ENCODE measurements around the gene PTPN9.
A peak's percentile ranks its signal among the peaks of the same experiment; 100 is the strongest.
"Not testable (repeated sequence)": the region's sequence is repeated elsewhere in the genome, so short reads cannot be mapped to it uniquely, and the experiment has no call there.

PTPN9 gene

DNA sequence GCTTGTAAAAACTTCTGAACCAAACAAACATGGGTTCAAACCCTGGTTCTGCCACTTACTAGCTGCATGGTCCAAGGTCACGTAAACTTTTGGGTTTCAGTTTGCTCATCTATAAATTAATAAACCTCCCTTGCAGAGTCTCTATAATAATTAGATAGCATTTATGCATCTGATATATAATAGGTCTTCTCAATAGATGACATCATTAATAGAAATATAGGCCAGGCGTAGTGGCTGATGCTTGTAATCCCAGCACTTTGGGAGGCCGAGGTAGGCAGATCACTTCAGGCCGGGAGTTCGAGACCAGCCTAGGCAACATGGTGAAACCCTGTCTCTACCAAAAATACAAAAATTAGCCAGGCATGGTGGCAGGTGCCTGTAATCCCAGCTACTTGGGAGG lies 102.0 kb downstream of the PTPN9 start:
- not testable (repeated sequence) for H3K9me3 ChIP-seq (ENCODE audit: control insufficient read depth in 2 of 2, low read length in 2 of 2); H3K27me3 ChIP-seq (ENCODE audit: control insufficient read depth in 1 of 2, insufficient read depth in 2 of 2, low read length in 2 of 2); H3K4me3 ChIP-seq (ENCODE audit: low read length in 2 of 2); H3K4me1 ChIP-seq (ENCODE audit: control insufficient read depth, insufficient read depth, low read length); H3K9ac ChIP-seq (ENCODE audit: low read length in 2 of 2); H3K27ac ChIP-seq (ENCODE audit: low read length)
- H3K36me3 ChIP-seq (ENCODE audit: control insufficient read depth in 2 of 2, insufficient read depth in 2 of 2, low read length in 2 of 2), result peaks cover 14 to 20% of the 10 kb centered on the region in 2 donors

GRCh38 chr15:75468913-75469598 lies 110.1 kb downstream of the PTPN9 start:
- no peaks in the 10 kb centered on the region for H3K27me3 ChIP-seq (ENCODE audit: control insufficient read depth in 1 of 2, insufficient read depth in 2 of 2, low read length in 2 of 2)
- H3K4me3 ChIP-seq (ENCODE audit: low read length in 2 of 2), result no peak overlapping the region
- H3K9me3 ChIP-seq (ENCODE audit: control insufficient read depth in 2 of 2, low read length in 2 of 2), result no peaks in the 10 kb centered on the region
- H3K9ac ChIP-seq (ENCODE audit: low read length in 2 of 2), result peak overlapping the region in 1 of 2 donors; percentile 29
- peaks cover 2% of the 10 kb centered on the region for H3K4me1 ChIP-seq (ENCODE audit: control insufficient read depth, insufficient read depth, low read length)
- no peak overlapping the region for H3K27ac ChIP-seq (ENCODE audit: low read length)
- H3K36me3 ChIP-seq (ENCODE audit: control insufficient read depth in 2 of 2, insufficient read depth in 2 of 2, low read length in 2 of 2), result peaks cover 37 to 43% of the 10 kb centered on the region in 2 donors

DNA sequence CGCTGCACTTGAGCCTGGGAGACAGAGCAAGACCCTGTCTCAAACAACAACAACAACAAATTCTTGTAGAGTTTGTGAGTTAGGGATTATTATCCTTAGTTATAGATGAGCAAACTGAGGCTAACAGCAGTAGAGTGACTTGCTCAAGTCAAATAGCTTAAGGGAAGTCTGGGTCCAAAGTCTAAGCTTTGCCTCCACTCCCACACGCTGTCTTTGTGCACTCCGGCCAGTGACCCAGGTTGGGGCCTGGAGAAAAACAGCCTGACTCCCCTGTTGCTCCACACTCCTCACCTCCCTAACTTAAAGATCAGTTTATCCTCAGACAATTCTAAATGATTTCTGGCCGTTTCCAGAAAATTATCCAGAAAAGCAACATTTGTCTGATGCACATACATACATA lies 118.5 kb downstream of the PTPN9 start:
- peaks cover 9% of the 10 kb centered on the region for H3K4me1 ChIP-seq (ENCODE audit: control insufficient read depth, insufficient read depth, low read length)
- no peaks in the 10 kb centered on the region for H3K9me3 ChIP-seq (ENCODE audit: control insufficient read depth in 2 of 2, low read length in 2 of 2)
- no peak overlapping the region for H3K9ac ChIP-seq (ENCODE audit: low read length in 2 of 2)
- no peak overlapping the region for H3K27ac ChIP-seq (ENCODE audit: low read length)
- H3K36me3 ChIP-seq (ENCODE audit: control insufficient read depth in 2 of 2, insufficient read depth in 2 of 2, low read length in 2 of 2), result peaks cover 0 to 2% of the 10 kb centered on the region in 2 donors
- no peaks in the 10 kb centered on the region for H3K27me3 ChIP-seq (ENCODE audit: control insufficient read depth in 1 of 2, insufficient read depth in 2 of 2, low read length in 2 of 2)
- no peak overlapping the region for H3K4me3 ChIP-seq (ENCODE audit: low read length in 2 of 2)

DNA sequence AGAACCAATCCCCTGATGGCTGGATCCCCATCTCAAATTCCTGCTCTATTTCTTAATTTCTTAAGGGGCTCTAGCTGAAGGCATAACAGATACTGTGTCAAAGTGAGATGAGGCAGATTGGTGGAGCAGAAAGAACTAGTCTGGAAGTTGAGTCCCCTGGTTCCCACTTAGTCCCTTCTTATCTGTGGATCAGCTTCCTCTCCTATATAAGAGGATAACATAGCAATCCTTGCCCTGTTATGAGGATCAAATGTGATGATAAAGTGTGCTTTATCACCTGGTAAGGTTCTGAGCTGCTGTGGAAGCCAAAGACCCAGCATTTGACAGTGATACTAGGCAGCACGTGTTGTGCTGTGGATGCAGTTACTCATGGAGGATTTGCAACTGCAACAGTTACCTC lies 119.5 kb downstream of the PTPN9 start:
- Histone ChIP-seq H3K9me3 (ENCODE audit: control insufficient read depth in 2 of 2, low read length in 2 of 2) (no peaks in the 10 kb centered on the region), H3K36me3 (ENCODE audit: control insufficient read depth in 2 of 2, insufficient read depth in 2 of 2, low read length in 2 of 2) (peaks cover 0 to 2% of the 10 kb centered on the region in 2 donors), H3K4me1 (ENCODE audit: control insufficient read depth, insufficient read depth, low read length) (peaks cover 13% of the 10 kb centered on the region), H3K27ac (ENCODE audit: low read length) (no peak overlapping the region), H3K27me3 (ENCODE audit: control insufficient read depth in 1 of 2, insufficient read depth in 2 of 2, low read length in 2 of 2) (no peaks in the 10 kb centered on the region), H3K9ac (ENCODE audit: low read length in 2 of 2) (no peak overlapping the region), H3K4me3 (ENCODE audit: low read length in 2 of 2) (no peak overlapping the region)

GRCh38 chr15:75456710-75457109 lies 122.4 kb downstream of the PTPN9 start:
- Histone ChIP-seq H3K36me3 (ENCODE audit: control insufficient read depth in 2 of 2, insufficient read depth in 2 of 2, low read length in 2 of 2) (no peaks in the 10 kb centered on the region), H3K27me3 (ENCODE audit: control insufficient read depth in 1 of 2, insufficient read depth in 2 of 2, low read length in 2 of 2) (no peaks in the 10 kb centered on the region), H3K9ac (ENCODE audit: low read length in 2 of 2) (no peak overlapping the region), H3K9me3 (ENCODE audit: control insufficient read depth in 2 of 2, low read length in 2 of 2) (no peaks in the 10 kb centered on the region), H3K27ac (ENCODE audit: low read length) (no peak overlapping the region), H3K4me1 (ENCODE audit: control insufficient read depth, insufficient read depth, low read length) (peaks cover 30% of the 10 kb centered on the region), H3K4me3 (ENCODE audit: low read length in 2 of 2) (peak overlapping the region in 1 of 2 donors; percentile 90)

DNA sequence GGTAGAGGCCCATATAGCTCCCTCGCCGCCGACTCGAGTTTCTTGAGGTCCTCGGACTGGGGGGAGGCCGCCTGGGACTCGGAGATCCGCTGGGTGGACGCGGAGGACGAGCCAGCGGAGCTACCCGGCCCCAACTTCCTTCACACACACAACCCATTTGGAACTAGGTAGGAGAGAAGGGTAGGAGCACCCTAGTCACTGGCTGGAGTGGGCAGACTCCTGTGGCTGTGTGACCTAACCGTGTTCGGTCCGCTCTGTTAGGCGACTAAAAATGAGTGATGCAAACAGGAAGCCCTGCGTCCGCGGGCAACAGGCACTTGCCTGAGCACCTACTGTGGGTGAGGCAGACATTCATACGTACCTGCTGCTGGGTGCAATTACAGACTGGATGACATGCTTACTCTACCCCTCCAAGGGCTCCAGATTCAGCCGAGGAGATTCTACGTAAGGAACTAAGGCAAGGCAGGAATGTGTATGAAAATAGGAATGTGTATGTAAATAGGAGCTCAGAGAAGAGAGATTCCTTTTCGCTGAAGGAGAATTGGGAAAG lies 123.1 kb downstream of the PTPN9 start:
- peak overlapping the region; percentile 71 to 90 for H3K9ac ChIP-seq (ENCODE audit: low read length in 2 of 2)
- no peaks in the 10 kb centered on the region for H3K9me3 ChIP-seq (ENCODE audit: control insufficient read depth in 2 of 2, low read length in 2 of 2)
- no peaks in the 10 kb centered on the region for H3K27me3 ChIP-seq (ENCODE audit: control insufficient read depth in 1 of 2, insufficient read depth in 2 of 2, low read length in 2 of 2)
- peak overlapping the region; percentile 90 to 91 for H3K4me3 ChIP-seq (ENCODE audit: low read length in 2 of 2)
- peak overlapping the region; percentile 81 for H3K27ac ChIP-seq (ENCODE audit: low read length)
- H3K4me1 ChIP-seq (ENCODE audit: control insufficient read depth, insufficient read depth, low read length), result peaks cover 30% of the 10 kb centered on the region
- no peaks in the 10 kb centered on the region for H3K36me3 ChIP-seq (ENCODE audit: control insufficient read depth in 2 of 2, insufficient read depth in 2 of 2, low read length in 2 of 2)

GRCh38 chr15:75455424-75455981 lies 123.6 kb downstream of the PTPN9 start:
- Histone ChIP-seq H3K27ac (ENCODE audit: low read length) (peak overlapping the region; percentile 81), H3K9ac (ENCODE audit: low read length in 2 of 2) (peak overlapping the region; percentile 71 to 90)

GRCh38 chr15:75454471-75455378 lies 124.4 kb downstream of the PTPN9 start:
- no peaks in the 10 kb centered on the region for H3K36me3 ChIP-seq (ENCODE audit: control insufficient read depth in 2 of 2, insufficient read depth in 2 of 2, low read length in 2 of 2)
- H3K9me3 ChIP-seq (ENCODE audit: control insufficient read depth in 2 of 2, low read length in 2 of 2), result no peaks in the 10 kb centered on the region
- peak overlapping the region; percentile 90 to 91 for H3K4me3 ChIP-seq (ENCODE audit: low read length in 2 of 2)
- peaks cover 39% of the 10 kb centered on the region for H3K4me1 ChIP-seq (ENCODE audit: control insufficient read depth, insufficient read depth, low read length)
- peak overlapping the region; percentile 81 for H3K27ac ChIP-seq (ENCODE audit: low read length)
- H3K27me3 ChIP-seq (ENCODE audit: control insufficient read depth in 1 of 2, insufficient read depth in 2 of 2, low read length in 2 of 2), result no peaks in the 10 kb centered on the region
- peak overlapping the region; percentile 69 to 71 for H3K9ac ChIP-seq (ENCODE audit: low read length in 2 of 2)

More at GRCh38 chr15:75455424-75455981, 123.6 kb downstream of the PTPN9 start:
- peaks cover 32% of the 10 kb centered on the region for H3K4me1 ChIP-seq (ENCODE audit: control insufficient read depth, insufficient read depth, low read length)
- no peaks in the 10 kb centered on the region for H3K36me3 ChIP-seq (ENCODE audit: control insufficient read depth in 2 of 2, insufficient read depth in 2 of 2, low read length in 2 of 2)
- no peaks in the 10 kb centered on the region for H3K27me3 ChIP-seq (ENCODE audit: control insufficient read depth in 1 of 2, insufficient read depth in 2 of 2, low read length in 2 of 2)
- H3K9me3 ChIP-seq (ENCODE audit: control insufficient read depth in 2 of 2, low read length in 2 of 2), result no peaks in the 10 kb centered on the region
- peak overlapping the region; percentile 90 to 91 for H3K4me3 ChIP-seq (ENCODE audit: low read length in 2 of 2)

DNA sequence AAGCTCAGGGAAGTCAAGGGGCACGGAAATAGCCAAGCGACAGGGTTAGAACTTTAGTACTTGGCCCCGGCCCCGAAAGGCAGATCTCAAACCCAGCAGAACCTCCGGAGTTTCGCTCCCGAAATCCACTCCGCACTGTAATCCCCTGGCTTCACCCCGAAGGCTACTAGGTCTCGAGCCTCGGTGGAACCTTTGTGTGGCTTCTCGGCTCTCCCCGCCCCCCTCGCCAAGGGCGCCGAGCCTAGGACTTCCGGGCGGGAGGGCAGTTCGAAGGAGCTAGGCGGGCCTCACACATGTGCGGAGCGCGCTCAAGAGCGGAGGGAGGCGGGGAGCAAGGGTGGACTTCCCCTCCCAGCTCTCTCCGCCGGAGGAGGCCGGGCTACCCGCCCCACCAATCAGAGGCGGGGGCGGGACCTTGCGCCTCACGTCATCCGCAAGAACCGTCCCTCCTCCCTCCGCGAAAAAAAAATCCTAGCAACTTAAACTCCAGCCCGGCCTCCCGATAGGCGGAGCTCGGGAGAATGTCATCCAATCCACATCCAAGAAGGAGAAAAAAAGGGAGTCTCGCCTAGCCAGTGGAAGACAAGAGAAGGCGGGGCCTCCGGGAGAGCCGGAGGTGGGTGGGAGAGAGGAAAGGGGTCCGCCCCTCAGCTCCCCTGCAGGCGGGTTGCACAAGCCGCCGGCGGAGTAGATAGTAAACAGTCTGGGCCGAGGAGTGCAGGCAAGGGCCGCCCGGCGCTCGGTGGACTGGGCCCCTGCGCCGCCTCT lies 125.2 kb downstream of the PTPN9 start:
- H3K36me3 ChIP-seq (ENCODE audit: control insufficient read depth in 2 of 2, insufficient read depth in 2 of 2, low read length in 2 of 2), result no peaks in the 10 kb centered on the region
- H3K9me3 ChIP-seq (ENCODE audit: control insufficient read depth in 2 of 2, low read length in 2 of 2), result no peaks in the 10 kb centered on the region
- H3K9ac ChIP-seq (ENCODE audit: low read length in 2 of 2), result peak overlapping the region; percentile 77 to 94
- H3K27ac ChIP-seq (ENCODE audit: low read length), result peak overlapping the region; percentile 99
- H3K27me3 ChIP-seq (ENCODE audit: control insufficient read depth in 1 of 2, insufficient read depth in 2 of 2, low read length in 2 of 2), result no peaks in the 10 kb centered on the region
- H3K4me1 ChIP-seq (ENCODE audit: control insufficient read depth, insufficient read depth, low read length), result peaks cover 44% of the 10 kb centered on the region
- H3K4me3 ChIP-seq (ENCODE audit: low read length in 2 of 2), result peak overlapping the region; percentile 75 to 90
